ENCODE measurements around the gene EDARADD. TPM values are rescaled to one million over a fixed set of nuclear protein-coding genes. Genes with fewer than 3 reads are reported as not detected.

Gene EDARADD
- total RNA-seq = not detected in 2 replicates

DNA sequence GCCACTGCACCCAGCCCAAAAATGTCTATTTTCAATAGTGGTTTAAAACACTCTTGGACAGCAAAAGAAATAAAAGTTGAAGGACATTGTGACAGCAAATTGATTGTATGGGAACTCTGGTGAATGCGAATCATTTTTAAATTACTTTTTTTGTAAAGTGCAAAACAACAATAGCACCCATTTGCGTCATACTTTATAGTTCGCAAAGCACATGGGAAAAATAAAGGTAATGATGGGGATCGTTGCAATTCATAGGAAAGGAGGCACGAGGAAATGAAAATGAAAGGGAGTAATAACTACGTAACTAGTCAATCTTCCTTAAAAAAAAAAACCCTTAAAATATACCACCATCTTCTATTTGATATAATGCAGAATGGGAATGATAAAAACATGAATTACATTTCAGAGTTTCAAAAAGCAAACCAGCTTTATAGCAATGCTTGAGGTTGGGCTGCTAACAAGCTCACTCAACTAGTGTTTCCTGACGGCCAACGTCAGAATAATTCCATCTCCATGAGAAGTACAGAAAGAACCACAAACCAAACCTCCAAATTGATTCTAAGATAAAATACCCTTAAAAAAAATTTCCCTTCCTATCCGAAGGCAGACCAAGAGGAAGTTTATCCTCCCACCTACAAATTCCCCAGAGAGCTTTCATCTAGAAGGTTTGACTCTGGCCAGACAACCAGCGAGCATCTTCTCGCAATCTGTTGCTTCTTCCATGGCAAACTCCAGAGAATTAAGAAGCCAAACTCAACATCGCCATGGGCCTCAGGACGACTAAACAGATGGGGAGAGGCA is at the start of gene EDARADD:
Gene EDARADD (plus strand): TSS at position 606 of the 801 bp plus-strand sequence. CDS start 159 bp downstream, at position 765.

DNA sequence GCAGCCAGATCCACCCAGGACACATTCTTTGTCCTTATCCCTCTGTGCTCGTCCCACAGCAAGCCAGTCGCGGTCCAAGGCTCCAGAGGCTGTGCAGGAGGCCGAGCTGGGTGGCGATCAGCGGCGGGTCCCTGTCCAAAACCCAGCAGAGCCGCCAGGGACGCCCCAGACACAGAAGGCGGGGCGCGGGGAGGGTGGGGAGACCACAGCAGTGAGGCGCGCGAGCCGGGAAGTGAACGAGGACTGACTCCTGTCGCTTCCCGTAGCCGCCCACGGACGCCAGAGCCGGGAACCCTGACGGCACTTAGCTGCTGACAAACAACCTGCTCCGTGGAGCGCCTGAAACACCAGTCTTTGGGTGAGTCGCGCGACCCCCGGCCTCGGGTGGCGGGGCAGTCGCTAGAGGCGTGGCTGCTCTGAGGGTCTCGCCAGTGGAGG is 129.6 kb downstream of the EDARADD start, which contains the start of gene LGALS8:
Gene LGALS8 (plus strand): TSS at position 279 of the 438 bp plus-strand sequence. CDS start 2,089 bp downstream, outside the sequence.

Other genes starting within 250 kb of the EDARADD start
- gene ERO1B, start 112.3 kb upstream of the EDARADD start, total RNA-seq = 2.8 and 3.4 TPM in 2 replicates
- 63.4 and 84.5 TPM in 2 replicates for gene LGALS8, start 129.7 kb downstream of the EDARADD start, total RNA-seq
- gene HEATR1, start 210.2 kb downstream of the EDARADD start, total RNA-seq = 27.2 and 35.0 TPM in 2 replicates

Measured in mammary microvascular endothelial cell (primary cell).